ENCODE results near the gene ARL3.
"Not testable (repeated sequence)": the region's sequence is repeated elsewhere in the genome, so short reads cannot be mapped to it uniquely, and the experiment has no call there.

Gene ARL3

DNA sequence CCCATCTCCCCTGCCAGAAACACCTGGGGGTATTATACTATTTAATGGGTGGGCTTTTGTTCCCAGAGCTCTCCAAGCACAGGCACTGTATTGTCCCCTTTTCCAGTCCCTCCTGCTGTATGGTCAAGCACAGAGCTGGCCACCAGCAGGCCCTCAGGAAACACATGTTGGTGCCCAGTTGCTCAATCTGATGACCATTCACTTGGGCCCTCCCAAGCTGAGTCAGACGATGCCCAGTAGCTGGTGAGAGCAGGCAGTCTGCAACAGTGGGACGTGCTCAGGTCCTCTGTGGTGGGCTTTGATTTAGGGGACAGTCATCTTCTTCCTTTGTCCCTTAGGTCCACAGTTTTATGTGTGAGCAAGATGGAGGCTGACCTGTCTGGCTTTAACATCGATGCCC, 12.1 kb upstream of the ARL3 start:
- no peak for TF ChIP-seq CTCF (IDR thresholded peaks at IDR 0.05; ENCODE audit: low read depth, low read length, missing control alignments)
- H3K4me3 ChIP-seq (ENCODE audit: low read depth, low read length): no peak overlapping the region
- in situ Hi-C loops (cut with HindIII; ENCODE audit: low sequenced_read_pairs): no loop called here
- DNase-seq (ENCODE audit: low read depth): no peak

DNA sequence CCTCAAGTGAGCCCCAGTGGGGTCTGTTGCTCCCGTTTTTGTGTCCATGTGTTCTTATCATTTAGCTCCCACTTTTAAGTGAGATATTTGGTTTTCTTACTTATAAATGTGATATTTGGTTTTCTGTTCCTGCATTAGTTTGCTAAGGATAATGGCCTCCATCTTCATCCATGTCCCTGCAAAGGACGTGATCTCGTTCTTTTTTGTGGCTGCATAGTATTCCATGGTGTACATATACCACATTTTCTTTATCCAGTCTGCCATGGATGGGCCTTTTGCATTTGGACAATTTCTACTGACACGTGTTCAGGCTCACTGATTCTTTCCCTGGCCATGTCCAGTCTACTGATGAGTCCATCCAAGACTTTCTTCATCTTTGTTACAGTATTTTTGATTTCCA, 9.8 kb upstream of the ARL3 start:
- in situ Hi-C loops (cut with HindIII; ENCODE audit: low sequenced_read_pairs): no loop called here
- TF ChIP-seq CTCF (IDR thresholded peaks at IDR 0.05; ENCODE audit: low read depth, low read length, missing control alignments): no peak
- no peak overlapping the region for H3K4me3 ChIP-seq (ENCODE audit: low read depth, low read length)
- no peak for DNase-seq (ENCODE audit: low read depth)

- no peak overlapping the region for H3K4me3 ChIP-seq (ENCODE audit: low read depth, low read length)
- in situ Hi-C loops (cut with HindIII; ENCODE audit: low sequenced_read_pairs): no loop called here
- DNase-seq (ENCODE audit: low read depth): no peak
- no peak for TF ChIP-seq CTCF (IDR thresholded peaks at IDR 0.05; ENCODE audit: low read depth, low read length, missing control alignments)
Observed at GRCh38 chr10:102721954-102722353, 7.8 kb upstream of the ARL3 start.

GRCh38 chr10:102720775-102721301, 6.6 kb upstream of the ARL3 start:
- in situ Hi-C loops (cut with HindIII; ENCODE audit: low sequenced_read_pairs): no loop called here
- DNase-seq (ENCODE audit: low read depth): no peak
- no peak for TF ChIP-seq CTCF (IDR thresholded peaks at IDR 0.05; ENCODE audit: low read depth, low read length, missing control alignments)
- no peak overlapping the region for H3K4me3 ChIP-seq (ENCODE audit: low read depth, low read length)

DNA sequence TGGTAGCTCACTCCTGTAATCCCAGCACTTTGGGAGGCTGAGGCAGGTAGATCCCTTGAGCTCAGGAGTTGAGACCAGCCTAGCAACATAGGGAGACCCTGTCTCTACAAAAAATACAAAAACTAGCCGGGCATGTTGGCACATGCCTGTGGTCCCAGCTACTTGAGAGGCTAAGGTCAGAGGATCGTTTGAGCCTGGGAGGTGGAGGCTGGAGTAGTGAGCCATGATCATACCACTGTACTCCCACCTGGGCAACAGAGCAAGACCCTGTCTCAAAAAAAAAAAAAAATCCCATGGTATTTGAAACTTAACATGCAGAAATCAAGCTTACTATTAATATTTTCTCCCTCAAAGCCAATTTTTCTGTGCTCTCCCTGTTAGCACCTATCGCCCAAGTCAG, 6.1 kb upstream of the ARL3 start:
- no peak overlapping the region for H3K4me3 ChIP-seq (ENCODE audit: low read depth, low read length)
- no peak for TF ChIP-seq CTCF (IDR thresholded peaks at IDR 0.05; ENCODE audit: low read depth, low read length, missing control alignments)
- in situ Hi-C loops (cut with HindIII; ENCODE audit: low sequenced_read_pairs): no loop called here
- DNase-seq (ENCODE audit: low read depth): no peak

DNA sequence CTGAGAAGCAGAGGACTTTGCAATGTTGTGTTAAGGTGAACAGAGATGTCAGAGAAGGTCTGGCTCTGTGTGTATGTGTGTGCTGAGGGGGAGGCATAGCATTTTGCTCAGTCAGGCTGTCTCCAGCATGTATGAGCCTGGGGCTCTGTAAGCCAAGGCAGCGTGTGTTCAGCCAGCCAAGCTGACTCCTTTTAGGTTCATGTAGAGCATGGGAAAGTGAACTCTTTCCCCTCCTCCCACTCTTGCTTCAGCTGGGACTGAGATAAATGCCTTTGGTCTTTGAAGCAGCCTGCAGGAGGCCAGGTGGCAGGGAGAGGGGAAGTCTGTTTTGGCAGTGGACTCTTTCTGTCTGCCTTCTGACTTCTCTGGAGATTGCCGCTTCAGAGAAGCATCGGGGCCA, 4.0 kb upstream of the ARL3 start:
- TF ChIP-seq CTCF (IDR thresholded peaks at IDR 0.05; ENCODE audit: low read depth, low read length, missing control alignments): no peak
- in situ Hi-C loops (cut with HindIII; ENCODE audit: low sequenced_read_pairs): no loop called here
- DNase-seq (ENCODE audit: low read depth): no peak

GRCh38 chr10:102716900-102717565, 2.8 kb upstream of the ARL3 start:
- H3K4me3 ChIP-seq (ENCODE audit: low read depth, low read length); DNase-seq (ENCODE audit: low read depth); in situ Hi-C loops (cut with HindIII; ENCODE audit: low sequenced_read_pairs): not testable (repeated sequence)

More for the DNA sequence above, 4.0 kb upstream of the ARL3 start:
- H3K4me3 ChIP-seq (ENCODE audit: low read depth, low read length): no peak overlapping the region

All from astrocyte of the cerebellum (primary cell).